Loucy (cell line): ENCODE data around the gene UPF1.

Source experiments
- CTCF ChIP-seq: fragments of 200-600 bp; sonication (generic); conservative IDR thresholded peaks from 2 replicates; pipeline ENCODE4 v1.5.1; 2014; ENCODE audit warnings: mild to moderate bottlenecking, antibody characterized with exemption, low read length
- EZH2phosphoT487 ChIP-seq: fragments of 200-600 bp; IDR thresholded peaks from 2 replicates; pipeline ENCODE4 v1.6.1; 2018; ENCODE audit warnings: antibody characterized with exemption, mild to moderate bottlenecking, moderate library complexity, borderline replicate concordance

GRCh38 chr19:18817574-18817973, 14.2 kb upstream of the UPF1 start:
- TF ChIP-seq CTCF, result no peak
- no peak for TF ChIP-seq EZH2phosphoT487
